Pancreas (tissue), 10 donors: ENCODE results near the gene ZNF12. TPM values are rescaled to one million over a fixed set of nuclear protein-coding genes. Genes with fewer than 3 reads are reported as not detected.

Experiments
- ATAC-seq, 4 donors: fragments of 200-7000 bp; cut with Tn5 transposase; one replicate each; pipeline versions ENCODE4 v1.8.0 to v1.9.1; 2020; ENCODE audit warnings: mild to moderate bottlenecking in 4 of 4, moderate library complexity in 4 of 4
- DNase-seq, 6 donors: peaks; one replicate each; pipeline ENCODE4 v3.0.0-alpha.2; 2020
- FAIRE-seq: peaks from 2 replicates; lab custom pipeline; 2012; peaks lifted over from hg19 to GRCh38; lab: Jason Lieb, UNC
- H3K27ac ChIP-seq, 4 donors: fragments of 200-600 bp; sonication (generic); 1 replicate in 3 of 4; 2 replicates in 1 of 4; pipeline versions ENCODE4 v1.5.0 to v1.8.0; 2020
- H3K27me3 ChIP-seq, 4 donors: fragments of 200-600 bp; one replicate each; pipeline ENCODE4 v1.8.0; 2021
- H3K36me3 ChIP-seq, 3 donors: fragments of 200-600 bp; sonication (generic) in 1 of 3; one replicate each; pipeline versions ENCODE4 v1.5.0 to v1.8.0; 2020 to 2021
- H3K4me1 ChIP-seq, 3 donors: fragments of 200-600 bp; one replicate each; pipeline ENCODE4 v1.8.0; 2021
- H3K4me3 ChIP-seq, 4 donors: fragments of 200-600 bp; sonication (generic) in 2 of 4; one replicate each; pipeline versions ENCODE4 v1.5.0 to v1.8.0; 2020 to 2021
- H3K9me3 ChIP-seq, 4 donors: fragments of 200-600 bp; one replicate each; pipeline ENCODE4 v1.8.0; 2021
- WGBS, 2 donors: extraction: QIAGEN DNeasy Blood & Tissue Kit; methylation state at CpG; one replicate each; pipeline ENCODE4 v1.1.7; 2013; 5-methylcytosine and 5-hydroxymethylcytosine counted together
- intact Hi-C, 3 donors: fragments of 100-400 bp; cut with DNase I; formaldehyde crosslinking; loops; one replicate each; pipeline versions ENCODE4 v1.11.1 to v1.14.2; 2022
- polyA plus RNA-seq, 2 donors: library from polyadenylated mRNA; stranded (reverse); fragments of 200-250 nt; gene quantifications; one replicate each; pipeline ENCODE4 v1.2.3, GENCODE V29; 2013
- total RNA-seq, 6 donors: library from RNA; stranded (reverse); fragmentation: NEBNext Ultra II Directional in 4 of 6; extraction: Animal tissue kit (Norgen Biotek cat#: 25700) in 4 of 6; gene quantifications; one replicate each; pipeline versions ENCODE4 v1.2.1 to v1.2.4, GENCODE V29; 2021 to 2023
- TF ChIP-seq, protein P1 (sequence below), 4 donors: fragments of 200-600 bp; sonication (generic) in 3 of 4; IDR thresholded peaks; one replicate each; pipeline versions ENCODE4 v1.5.0 to v1.8.0; 2021; ENCODE audit warnings: antibody characterized with exemption in 4 of 4
- donor health status: healthy with polysubstance abuse.
- donor health status: DM: no; HTN: no; CAD: no; lungs with moderate emphysema.
- donor health status: DM: no; HTN: no; CAD: no.
- donor health status: control.
- donor health status: control.
- donor health status: Bipolar disorder and iron deficiency.
- donor health status: DM: yes; HTN: yes; CAD: no.
- donor health status: DM: no; HTN: no; CAD: no.
- donor health status: DM: no; HTN: no; CAD: no.
- donor health status: DM: yes; HTN: yes; CAD: no.

ZNF12 gene
- total and polyA plus RNA-seq, 8 donors: 5.9 to 15.3 (median 9.1) TPM

DNA sequence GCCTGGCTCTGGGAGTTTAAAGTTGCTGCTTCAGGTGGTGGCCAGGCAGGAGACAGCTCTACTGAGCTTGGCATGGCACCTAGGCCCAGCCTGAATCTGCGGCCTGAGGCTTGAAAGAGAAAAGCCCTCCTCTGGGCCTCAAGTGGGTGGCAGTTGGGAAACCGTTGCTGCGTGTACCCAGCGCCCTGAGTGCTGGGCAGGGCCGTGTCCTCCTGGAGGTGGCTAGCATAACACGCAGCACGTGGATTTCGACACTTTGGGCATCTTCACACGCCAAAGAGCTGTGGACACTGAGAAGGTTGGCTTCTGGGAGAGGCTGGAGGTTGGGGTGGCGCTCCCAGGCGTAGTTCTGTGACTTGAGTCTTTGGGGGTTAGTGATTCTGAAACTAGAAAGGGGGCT lies 67.1 kb downstream of the ZNF12 start:
- TF ChIP-seq, protein P1, sequence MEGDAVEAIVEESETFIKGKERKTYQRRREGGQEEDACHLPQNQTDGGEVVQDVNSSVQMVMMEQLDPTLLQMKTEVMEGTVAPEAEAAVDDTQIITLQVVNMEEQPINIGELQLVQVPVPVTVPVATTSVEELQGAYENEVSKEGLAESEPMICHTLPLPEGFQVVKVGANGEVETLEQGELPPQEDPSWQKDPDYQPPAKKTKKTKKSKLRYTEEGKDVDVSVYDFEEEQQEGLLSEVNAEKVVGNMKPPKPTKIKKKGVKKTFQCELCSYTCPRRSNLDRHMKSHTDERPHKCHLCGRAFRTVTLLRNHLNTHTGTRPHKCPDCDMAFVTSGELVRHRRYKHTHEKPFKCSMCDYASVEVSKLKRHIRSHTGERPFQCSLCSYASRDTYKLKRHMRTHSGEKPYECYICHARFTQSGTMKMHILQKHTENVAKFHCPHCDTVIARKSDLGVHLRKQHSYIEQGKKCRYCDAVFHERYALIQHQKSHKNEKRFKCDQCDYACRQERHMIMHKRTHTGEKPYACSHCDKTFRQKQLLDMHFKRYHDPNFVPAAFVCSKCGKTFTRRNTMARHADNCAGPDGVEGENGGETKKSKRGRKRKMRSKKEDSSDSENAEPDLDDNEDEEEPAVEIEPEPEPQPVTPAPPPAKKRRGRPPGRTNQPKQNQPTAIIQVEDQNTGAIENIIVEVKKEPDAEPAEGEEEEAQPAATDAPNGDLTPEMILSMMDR (IDR thresholded peaks at IDR 0.05): no peak
- FAIRE-seq (no peak), ATAC-seq (no peak), DNase-seq (no peak)
- H3K36me3 ChIP-seq: peaks cover 0 to 22% (median 4%) of the 10 kb centered on the region in 3 donors
- no peaks in the 10 kb centered on the region for H3K27me3 ChIP-seq
- no peak overlapping the region for H3K27ac ChIP-seq
- H3K4me3 ChIP-seq: no peak overlapping the region
- intact Hi-C loops: no loop called here
- H3K4me1 ChIP-seq: peaks cover 0 to 8% (median 3%) of the 10 kb centered on the region in 3 donors
- WGBS, 2 donors: 94 to 97% methylated on average over 11 of the region's 11 CpGs
- H3K9me3 ChIP-seq: no peaks in the 10 kb centered on the region

DNA sequence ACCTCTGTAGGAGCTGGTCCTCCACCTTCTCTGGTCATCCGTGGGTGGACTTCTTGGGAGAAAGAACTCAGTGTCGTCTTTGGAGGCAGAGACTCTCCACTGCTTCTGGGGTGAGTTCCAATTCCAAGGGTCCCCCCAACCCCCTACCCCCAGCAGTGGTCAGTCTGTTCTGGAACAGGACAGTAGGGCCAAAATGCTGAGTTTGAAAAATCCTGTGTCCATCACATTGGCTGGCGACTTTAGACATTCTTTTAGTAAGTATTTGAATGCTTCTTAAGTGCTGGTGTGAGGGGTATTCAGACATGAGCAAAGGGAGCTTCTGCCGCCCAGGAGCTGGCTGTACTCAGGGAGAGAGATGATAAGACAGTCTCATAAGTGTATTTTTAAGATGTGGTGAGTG lies 67.7 kb downstream of the ZNF12 start:
- peaks cover 0 to 8% (median 3%) of the 10 kb centered on the region in 3 donors for H3K4me1 ChIP-seq
- no peak overlapping the region for H3K27ac ChIP-seq
- DNase-seq (no peak), FAIRE-seq (no peak), ATAC-seq (no peak)
- no peaks in the 10 kb centered on the region for H3K9me3 ChIP-seq
- TF ChIP-seq, protein P1 (IDR thresholded peaks at IDR 0.05): no peak
- 83 to 86% methylated on average over 4 of the region's 4 CpGs for WGBS, 2 donors
- H3K4me3 ChIP-seq: no peak overlapping the region
- intact Hi-C loops: no loop called here
- H3K36me3 ChIP-seq: peaks cover 0 to 16% (median 3%) of the 10 kb centered on the region in 3 donors
- no peaks in the 10 kb centered on the region for H3K27me3 ChIP-seq

Other genes starting within 250 kb of the ZNF12 start
- 10 to 100 TPM; 54.2 to 97.0 (median 82.5) TPM for gene KDELR2, start 222.8 kb downstream of the ZNF12 start, total RNA-seq
- gene KDELR2, start 222.8 kb downstream of the ZNF12 start, polyA plus RNA-seq: 10 to 100 TPM; 47.2 to 63.4 TPM
- gene GRID2IP, start 155.5 kb downstream of the ZNF12 start, total RNA-seq: under 1 TPM; 0.47 to 1.00 (median 0.75) TPM
- under 1 TPM; 0.47 to 0.57 TPM for gene GRID2IP, start 155.5 kb downstream of the ZNF12 start, polyA plus RNA-seq
- 10 to 100 TPM; 28.4 to 42.1 (median 36.0) TPM for gene ZDHHC4, start 129.5 kb downstream of the ZNF12 start, total RNA-seq
- gene ZDHHC4, start 129.5 kb downstream of the ZNF12 start, polyA plus RNA-seq: 10 to 100 TPM; 33.1 to 43.4 TPM
- gene INTS15, start 116.9 kb downstream of the ZNF12 start, total RNA-seq: 10 to 100 TPM; 12.4 to 18.1 (median 14.1) TPM
- 10 to 100 TPM; 21.1 to 23.0 TPM for gene INTS15, start 116.9 kb downstream of the ZNF12 start, polyA plus RNA-seq
- 1 to 10 TPM; 3.6 to 7.8 (median 5.8) TPM for gene ZNF853, start 91.3 kb downstream of the ZNF12 start, total RNA-seq
- 1 to 10 TPM; 1.6 to 4.3 TPM for gene ZNF853, start 91.3 kb downstream of the ZNF12 start, polyA plus RNA-seq
- gene ZNF316, start 69.6 kb downstream of the ZNF12 start, total RNA-seq: 10 to 100 TPM; 12.4 to 21.6 (median 14.5) TPM
- gene ZNF316, start 69.6 kb downstream of the ZNF12 start, polyA plus RNA-seq: 10 to 100 TPM; 19.6 to 52.6 TPM
- gene RSPH10B2, start 47.2 kb upstream of the ZNF12 start, total RNA-seq: under 1 TPM in 2 of 6 donors, not detected in 4; 0.06 to 0.37 TPM
- not detected for gene RSPH10B2, start 47.2 kb upstream of the ZNF12 start, polyA plus RNA-seq
- 10 to 100 TPM; 21.1 to 35.8 (median 24.7) TPM for gene CCZ1B, start 119.3 kb upstream of the ZNF12 start, total RNA-seq
- 10 to 100 TPM; 27.7 to 33.0 TPM for gene CCZ1B, start 119.3 kb upstream of the ZNF12 start, polyA plus RNA-seq